GM21390 (cell line): ENCODE measurements around the gene MME.

Experiments
- ATAC-seq: cut with Tn5 transposase; IDR thresholded peaks from one replicate; pipeline ENCODE4 v1.9.1; 2021; ENCODE audit not compliant: unreplicated experiment

Gene MME

GRCh38 chr3:155079746-155080487 is at the start of gene MME:
TSS of gene MME (plus strand) at chr3:155080319. CDS start at chr3:155084168, 3,849 bp downstream.
- no peak for ATAC-seq

GRCh38 chr3:155031186-155031585 is 48.9 kb upstream of the MME start:
- no peak for ATAC-seq

- no peak for ATAC-seq
Measured at GRCh38 chr3:155032918-155033317, 47.2 kb upstream of the MME start.

GRCh38 chr3:155034786-155035185 is 45.3 kb upstream of the MME start:
- no peak for ATAC-seq

- no peak for ATAC-seq
Measured at GRCh38 chr3:155035553-155035952, 44.6 kb upstream of the MME start.

GRCh38 chr3:155037508-155038202 is 42.5 kb upstream of the MME start:
- no peak for ATAC-seq

- no peak for ATAC-seq
Measured at GRCh38 chr3:155038203-155038554, 41.9 kb upstream of the MME start.

- no peak for ATAC-seq
Measured at GRCh38 chr3:155046935-155047334, 33.2 kb upstream of the MME start.

GRCh38 chr3:155047672-155048071 is 32.4 kb upstream of the MME start:
- no peak for ATAC-seq

- ATAC-seq = no peak
Measured at GRCh38 chr3:155049959-155050358, 30.2 kb upstream of the MME start.

GRCh38 chr3:155052470-155052869 is 27.6 kb upstream of the MME start:
- ATAC-seq = no peak

- ATAC-seq = no peak
Measured at GRCh38 chr3:155053756-155054155, 26.4 kb upstream of the MME start.

- ATAC-seq = no peak
Measured at GRCh38 chr3:155064920-155065319, 15.2 kb upstream of the MME start.

GRCh38 chr3:155065537-155065936 is 14.6 kb upstream of the MME start:
- no peak for ATAC-seq

- no peak for ATAC-seq
Measured at GRCh38 chr3:155069729-155070128, 10.4 kb upstream of the MME start.

GRCh38 chr3:155070316-155070715 is 9.8 kb upstream of the MME start:
- ATAC-seq = no peak

- no peak for ATAC-seq
Measured at GRCh38 chr3:155070932-155071387, 9.2 kb upstream of the MME start.

GRCh38 chr3:155075200-155075599 is 4.9 kb upstream of the MME start:
- no peak for ATAC-seq

GRCh38 chr3:155076888-155077287 is 3.2 kb upstream of the MME start:
- ATAC-seq = no peak

- no peak for ATAC-seq
Measured at GRCh38 chr3:155078711-155079467, 1.2 kb upstream of the MME start.

- ATAC-seq = no peak
Measured at GRCh38 chr3:155079468-155079745, 712 bp upstream of the MME start.

- no peak for ATAC-seq
Measured at GRCh38 chr3:155080692-155081091, 573 bp downstream of the MME start.
